Measurements from ENCODE around the gene TEX264. TPM values are rescaled to one million over a fixed set of nuclear protein-coding genes. Genes with fewer than 3 reads are reported as not detected.
"Not testable (repeated sequence)": the region's sequence is repeated elsewhere in the genome, so short reads cannot be mapped to it uniquely, and the experiment has no call there.

Gene TEX264
- total and polyA plus RNA-seq, 2 experiments from 2014 or later: 74.1 to 83.9 TPM

- Histone ChIP-seq H3K9me3 (ENCODE audit: low read depth) (no peaks in the 10 kb centered on the region), H3K4me1 (ENCODE audit: low read depth) (no peaks in the 10 kb centered on the region), H3K36me3 (no peaks in the 10 kb centered on the region), H3K27ac (no peak overlapping the region), H3K27me3 (no peaks in the 10 kb centered on the region), H3K4me3 (no peak overlapping the region)
- no peak for DNase-seq (ENCODE audit: low read depth in 1 of 2, low spot score in 1 of 2)
- no peak for TF ChIP-seq CTCF (IDR thresholded peaks at IDR 0.05; ENCODE audit: low read depth, low read length)
Measured at GRCh38 chr3:51735950-51736349, 64.9 kb downstream of the TEX264 start.

- H3K36me3 ChIP-seq: no peaks in the 10 kb centered on the region
Measured at GRCh38 chr3:51739110-51739509, 68.1 kb downstream of the TEX264 start.

GRCh38 chr3:51742320-51742719, 71.3 kb downstream of the TEX264 start:
- not testable (repeated sequence) for H3K36me3 ChIP-seq; H3K27ac ChIP-seq; H3K9me3 ChIP-seq (ENCODE audit: low read depth); H3K4me3 ChIP-seq; DNase-seq (ENCODE audit: low read depth in 1 of 2, low spot score in 1 of 2); H3K27me3 ChIP-seq; H3K4me1 ChIP-seq (ENCODE audit: low read depth)

More at GRCh38 chr3:51739110-51739509, 68.1 kb downstream of the TEX264 start:
- TF ChIP-seq CTCF (IDR thresholded peaks at IDR 0.05; ENCODE audit: low read depth, low read length): no peak
- Histone ChIP-seq H3K9me3 (ENCODE audit: low read depth) (no peaks in the 10 kb centered on the region), H3K4me1 (ENCODE audit: low read depth) (no peaks in the 10 kb centered on the region), H3K4me3 (no peak overlapping the region), H3K27me3 (no peaks in the 10 kb centered on the region), H3K27ac (no peak overlapping the region)
- no peak for DNase-seq (ENCODE audit: low read depth in 1 of 2, low spot score in 1 of 2)

GRCh38 chr3:51742978-51743377, 71.9 kb downstream of the TEX264 start:
- not testable (repeated sequence) for H3K27ac ChIP-seq; H3K36me3 ChIP-seq; H3K4me3 ChIP-seq; H3K4me1 ChIP-seq (ENCODE audit: low read depth); DNase-seq (ENCODE audit: low read depth in 1 of 2, low spot score in 1 of 2); H3K27me3 ChIP-seq; H3K9me3 ChIP-seq (ENCODE audit: low read depth)

GRCh38 chr3:51747840-51748239, 76.8 kb downstream of the TEX264 start:
- Histone ChIP-seq H3K36me3 (no peaks in the 10 kb centered on the region), H3K4me1 (ENCODE audit: low read depth) (no peaks in the 10 kb centered on the region), H3K4me3 (no peak overlapping the region), H3K9me3 (ENCODE audit: low read depth) (no peaks in the 10 kb centered on the region), H3K27me3 (no peaks in the 10 kb centered on the region), H3K27ac (no peak overlapping the region)
- TF ChIP-seq CTCF (IDR thresholded peaks at IDR 0.05; ENCODE audit: low read depth, low read length): no peak
- DNase-seq (ENCODE audit: low read depth in 1 of 2, low spot score in 1 of 2): no peak

- no peaks in the 10 kb centered on the region for H3K4me1 ChIP-seq (ENCODE audit: low read depth)
- no peak for DNase-seq (ENCODE audit: low read depth in 1 of 2, low spot score in 1 of 2)
Measured at GRCh38 chr3:51748327-51748726, 77.3 kb downstream of the TEX264 start.

More at GRCh38 chr3:51748327-51748726, 77.3 kb downstream of the TEX264 start:
- Histone ChIP-seq H3K4me3 (no peak overlapping the region), H3K27me3 (no peaks in the 10 kb centered on the region), H3K9me3 (ENCODE audit: low read depth) (no peaks in the 10 kb centered on the region), H3K36me3 (no peaks in the 10 kb centered on the region), H3K27ac (no peak overlapping the region)
- no peak for TF ChIP-seq CTCF (IDR thresholded peaks at IDR 0.05; ENCODE audit: low read depth, low read length)
